Measurements from ENCODE around the gene NOPCHAP1.

DNA sequence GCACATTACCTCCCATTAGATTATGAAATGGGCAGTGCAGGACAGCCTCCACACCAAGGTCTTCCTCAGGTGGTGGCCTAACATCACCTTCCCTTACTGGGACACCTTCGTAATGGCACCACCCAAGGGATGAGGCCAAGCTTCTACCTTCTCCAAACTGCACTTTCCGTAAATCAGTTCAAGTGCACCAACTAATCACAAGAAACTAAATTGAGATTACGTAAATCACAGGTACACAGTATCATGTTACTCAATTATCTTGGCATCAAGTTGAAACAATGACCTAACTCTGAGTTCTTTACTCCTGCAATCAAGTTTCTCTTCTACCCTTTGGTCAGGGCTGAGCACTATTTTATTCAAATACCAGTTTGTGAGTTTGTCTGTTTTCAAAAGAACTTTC, 41.9 kb upstream of the NOPCHAP1 start:
- TF ChIP-seq SPI1 (IDR thresholded peaks at IDR 0.05; ENCODE audit: low read depth, low read length), result no peak
- TF ChIP-seq POLR2AphosphoS5 (IDR thresholded peaks at IDR 0.05; ENCODE audit: low read depth, low read length), result no peak
- no peak for TF ChIP-seq POLR2A (IDR thresholded peaks at IDR 0.05; ENCODE audit: low read depth, low read length)
- TF ChIP-seq TAF1 (IDR thresholded peaks at IDR 0.05; ENCODE audit: low read depth, low read length), result no peak
- no peak for TF ChIP-seq POU2F2 (IDR thresholded peaks at IDR 0.05; ENCODE audit: low read depth, low read length)

Measured in GM12891 (cell line).